Measurements from ENCODE around the gene NHS.

NHS gene

DNA sequence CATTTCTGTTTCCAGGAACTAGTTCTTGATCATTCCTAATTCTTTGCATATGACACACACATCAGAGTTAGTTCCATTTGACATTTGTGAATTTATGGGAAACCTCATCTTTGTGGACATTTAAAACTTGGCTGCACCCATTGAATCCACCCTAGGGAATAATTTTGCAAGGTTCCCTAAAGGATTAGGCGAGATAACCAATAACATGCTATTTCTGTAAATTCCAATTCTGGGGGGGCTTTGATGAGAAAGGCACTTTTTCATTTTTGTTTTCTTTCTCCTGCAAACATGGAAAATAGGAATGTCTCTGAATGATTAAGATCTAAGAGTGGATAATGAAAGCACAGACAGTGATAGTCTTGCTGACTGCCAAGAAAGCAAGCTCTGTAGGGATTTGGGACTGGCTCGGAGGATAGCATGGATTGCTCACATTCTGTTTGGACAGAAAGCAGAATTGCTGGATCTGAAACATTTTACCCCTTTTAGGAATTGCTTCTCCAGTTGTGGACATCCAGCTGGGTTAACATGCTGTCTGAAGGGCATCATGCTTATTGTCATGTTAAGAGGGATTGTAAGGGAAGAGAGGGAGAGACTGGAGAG, 145.1 kb downstream of the NHS start:
- Mint-ChIP-seq H3K27ac (no peak overlapping the region), H3K4me3 (no peak overlapping the region), H3K9me3 (no peaks in the 10 kb centered on the region), H3K27me3 (ENCODE audit: low read depth) (no peaks in the 10 kb centered on the region), H3K4me1 (ENCODE audit: low read depth) (no peaks in the 10 kb centered on the region), H3K36me3 (ENCODE audit: low read depth) (no peaks in the 10 kb centered on the region)

DNA sequence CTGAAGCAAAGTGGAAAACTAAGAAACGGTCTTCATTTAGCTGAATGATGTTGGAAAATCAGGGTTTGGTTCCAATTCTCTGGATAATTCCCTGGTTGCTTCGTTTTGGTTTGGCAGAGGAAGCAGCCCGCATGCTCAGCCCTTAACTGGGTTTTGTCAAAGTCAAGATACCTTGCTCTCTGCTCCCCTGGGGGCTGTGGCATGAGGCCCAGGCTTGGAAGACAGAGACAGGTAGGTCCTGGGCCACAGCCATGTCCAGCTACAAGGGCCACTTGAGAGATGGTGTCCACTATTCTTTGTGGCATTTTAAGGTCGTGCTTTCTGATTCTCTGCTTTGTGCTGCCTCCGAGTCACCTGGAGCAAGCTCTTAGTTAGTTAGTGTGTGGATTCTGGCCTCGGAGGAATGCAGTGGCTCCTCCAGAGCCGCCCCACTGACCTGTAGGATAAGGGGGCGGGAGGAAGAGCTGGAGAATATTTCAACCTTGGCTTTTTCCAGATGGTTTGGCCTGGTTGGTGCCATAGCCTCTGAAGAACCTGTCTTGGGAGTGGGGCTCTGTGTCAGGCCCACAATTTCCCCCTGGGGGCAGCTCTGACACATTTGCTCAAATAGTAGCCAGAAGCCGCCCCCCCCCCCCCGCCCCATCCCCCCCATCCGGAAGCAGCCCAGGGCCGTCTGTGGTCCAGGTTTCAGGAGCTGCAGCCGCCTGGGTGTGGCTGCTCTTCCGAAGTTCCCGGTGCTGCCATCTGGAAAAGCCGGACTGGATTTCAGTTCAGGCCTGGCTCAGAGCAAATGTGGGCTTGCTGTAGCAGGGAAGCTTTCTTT, 147.1 kb downstream of the NHS start:
- no peak overlapping the region for H3K4me3 Mint-ChIP-seq
- H3K9me3 Mint-ChIP-seq, result no peaks in the 10 kb centered on the region
- H3K27me3 Mint-ChIP-seq (ENCODE audit: low read depth), result no peaks in the 10 kb centered on the region
- no peaks in the 10 kb centered on the region for H3K4me1 Mint-ChIP-seq (ENCODE audit: low read depth)
- H3K36me3 Mint-ChIP-seq (ENCODE audit: low read depth), result no peaks in the 10 kb centered on the region
- no peak overlapping the region for H3K27ac Mint-ChIP-seq

DNA sequence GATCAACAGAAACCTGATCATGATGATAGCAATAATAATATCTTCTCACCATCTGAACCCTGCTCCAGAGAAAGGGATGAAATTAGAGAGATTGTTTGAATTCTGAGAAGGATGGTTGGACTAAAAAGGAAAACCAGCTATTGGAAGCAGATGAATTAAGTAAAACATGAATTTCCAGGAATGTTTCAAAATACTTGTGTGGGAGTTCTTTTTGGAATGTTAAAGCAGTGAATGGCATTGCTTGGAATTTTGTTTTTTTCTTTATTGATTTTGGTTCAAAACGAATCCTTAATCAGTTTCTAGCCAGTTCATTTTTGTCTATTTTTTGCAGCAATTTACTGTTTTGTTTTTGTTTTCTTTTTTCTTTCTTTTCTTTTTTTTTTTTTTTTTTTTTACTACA, 150.3 kb downstream of the NHS start:
- Mint-ChIP-seq H3K4me1 (ENCODE audit: low read depth) (peaks cover 3% of the 10 kb centered on the region), H3K27me3 (ENCODE audit: low read depth) (no peaks in the 10 kb centered on the region), H3K36me3 (ENCODE audit: low read depth) (no peaks in the 10 kb centered on the region), H3K4me3 (no peak overlapping the region), H3K27ac (no peak overlapping the region), H3K9me3 (no peaks in the 10 kb centered on the region)

DNA sequence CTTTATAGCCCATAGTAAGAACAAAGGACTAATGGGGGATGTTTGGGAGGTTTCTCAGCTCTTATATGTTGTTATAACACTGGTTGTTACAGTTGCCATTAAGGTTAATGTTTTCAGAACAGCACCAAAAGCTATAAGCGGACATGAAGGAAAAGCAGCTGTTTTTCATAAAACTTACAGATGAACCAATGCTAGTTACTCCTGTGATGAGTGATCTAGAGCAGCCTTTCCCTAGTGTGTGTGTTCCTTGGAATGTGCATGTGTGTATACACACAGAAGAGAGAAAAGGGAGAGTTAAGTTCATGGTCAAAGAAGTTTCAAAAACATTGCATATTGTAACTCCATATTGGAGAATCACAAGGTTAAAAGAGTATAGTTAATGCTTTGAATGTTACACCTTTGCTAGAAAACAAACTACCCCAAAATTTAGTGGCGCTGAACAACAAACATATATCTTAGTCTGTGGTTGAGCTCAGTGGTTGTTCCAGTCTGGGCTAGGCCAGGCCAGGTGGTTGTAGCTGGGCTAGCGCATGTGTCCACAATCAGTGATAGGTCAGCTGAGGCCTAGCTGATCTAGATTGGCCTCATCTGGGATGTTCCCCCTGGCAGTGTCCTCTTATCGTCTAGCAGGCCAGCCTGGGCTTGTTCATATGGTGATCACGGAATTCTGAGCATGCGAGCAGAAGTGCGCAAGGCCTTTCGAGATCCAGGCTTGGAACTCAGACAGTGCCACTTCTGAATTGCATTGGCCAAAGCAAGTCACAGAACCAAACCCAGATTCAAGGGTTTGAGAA, 151.0 kb downstream of the NHS start:
- Mint-ChIP-seq H3K27ac (no peak overlapping the region), H3K27me3 (ENCODE audit: low read depth) (no peaks in the 10 kb centered on the region), H3K36me3 (ENCODE audit: low read depth) (no peaks in the 10 kb centered on the region), H3K4me3 (no peak overlapping the region), H3K4me1 (ENCODE audit: low read depth) (peaks cover 3% of the 10 kb centered on the region), H3K9me3 (no peaks in the 10 kb centered on the region)

DNA sequence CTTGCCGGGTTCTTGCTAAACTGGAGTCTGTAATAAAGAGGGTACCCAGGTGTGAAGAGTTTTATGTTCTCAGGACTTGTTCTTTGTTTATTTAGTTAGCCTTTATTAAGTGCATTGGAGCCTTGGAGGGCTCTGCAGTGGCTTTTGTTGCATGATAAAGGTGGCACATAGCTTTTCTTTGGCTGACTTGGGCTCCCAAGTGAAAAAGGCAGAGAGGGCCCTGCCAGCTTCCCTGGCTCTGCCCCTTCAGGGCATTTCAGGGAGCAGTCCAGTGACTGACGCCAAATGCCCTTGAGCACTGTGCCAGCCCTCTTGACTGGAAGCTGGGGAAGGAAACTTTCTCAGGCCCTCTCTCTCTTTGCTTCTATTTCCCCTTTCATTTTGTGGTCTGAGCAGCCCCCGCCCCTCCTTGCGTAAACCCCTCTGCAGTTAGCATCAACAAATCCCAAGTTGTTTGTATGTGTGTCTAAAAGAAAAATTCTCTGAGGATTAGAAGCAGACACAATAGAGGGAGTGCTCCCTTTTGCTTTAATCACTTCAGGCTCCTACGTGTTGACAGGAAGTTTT, 152.2 kb downstream of the NHS start:
- Mint-ChIP-seq H3K4me3 (no peak overlapping the region), H3K27ac (no peak overlapping the region), H3K9me3 (no peaks in the 10 kb centered on the region), H3K27me3 (ENCODE audit: low read depth) (no peaks in the 10 kb centered on the region), H3K36me3 (ENCODE audit: low read depth) (no peaks in the 10 kb centered on the region), H3K4me1 (ENCODE audit: low read depth) (peaks cover 3% of the 10 kb centered on the region)

DNA sequence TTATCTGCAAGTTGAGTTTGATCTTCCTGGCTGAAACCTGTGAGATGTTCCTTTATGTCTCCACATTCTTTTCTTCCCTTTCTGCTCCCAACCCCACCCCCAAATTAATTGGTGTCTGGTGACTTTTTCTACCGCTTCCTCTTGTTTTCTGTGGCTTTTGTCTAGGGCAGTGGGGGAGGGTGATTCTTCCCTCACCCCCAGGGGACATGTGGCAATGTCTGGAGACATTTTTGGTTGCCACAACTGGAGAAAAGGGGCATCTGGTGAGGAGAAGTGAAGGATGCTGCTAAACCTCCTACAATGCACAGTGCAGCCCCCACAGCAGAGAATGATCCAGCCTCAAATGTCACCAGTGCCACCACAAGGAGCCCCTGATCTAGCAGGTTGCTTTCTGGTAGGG, 152.9 kb downstream of the NHS start:
- H3K27ac Mint-ChIP-seq, result no peak overlapping the region
- no peaks in the 10 kb centered on the region for H3K9me3 Mint-ChIP-seq
- H3K4me3 Mint-ChIP-seq, result no peak overlapping the region
- no peaks in the 10 kb centered on the region for H3K36me3 Mint-ChIP-seq (ENCODE audit: low read depth)
- H3K4me1 Mint-ChIP-seq (ENCODE audit: low read depth), result peaks cover 3% of the 10 kb centered on the region
- no peaks in the 10 kb centered on the region for H3K27me3 Mint-ChIP-seq (ENCODE audit: low read depth)

DNA sequence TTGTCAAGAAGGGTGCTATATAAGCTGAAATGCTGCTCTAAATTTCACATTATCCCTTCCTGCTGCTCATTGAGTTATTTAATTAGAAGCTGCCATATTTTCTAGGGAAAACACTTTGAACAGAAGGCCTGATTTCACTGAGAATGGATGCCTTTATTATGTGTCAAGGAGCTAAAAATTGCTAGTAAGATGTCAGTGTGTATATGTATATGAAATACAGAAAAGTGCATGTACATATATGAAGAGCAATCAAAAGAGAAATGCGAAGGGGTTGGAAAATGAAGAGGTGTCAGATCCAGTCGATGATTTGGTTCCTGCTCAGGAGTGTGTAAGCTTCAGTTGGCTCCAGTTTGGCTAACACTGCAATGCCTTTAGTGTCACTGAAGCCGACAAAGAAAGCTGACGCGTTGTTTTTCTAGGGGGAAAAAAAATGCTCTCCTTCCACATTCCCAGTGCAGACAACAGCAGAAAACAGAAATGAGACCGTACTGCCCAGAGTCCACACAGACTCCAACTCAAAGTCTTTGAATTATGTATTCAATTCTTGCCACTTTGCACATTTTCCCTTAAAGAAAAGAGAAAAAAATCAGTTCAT, 154.2 kb downstream of the NHS start:
- H3K4me3 Mint-ChIP-seq, result no peak overlapping the region
- H3K27me3 Mint-ChIP-seq (ENCODE audit: low read depth), result no peaks in the 10 kb centered on the region
- no peaks in the 10 kb centered on the region for H3K9me3 Mint-ChIP-seq
- no peaks in the 10 kb centered on the region for H3K36me3 Mint-ChIP-seq (ENCODE audit: low read depth)
- no peak overlapping the region for H3K27ac Mint-ChIP-seq
- H3K4me1 Mint-ChIP-seq (ENCODE audit: low read depth), result peaks cover 3% of the 10 kb centered on the region

DNA sequence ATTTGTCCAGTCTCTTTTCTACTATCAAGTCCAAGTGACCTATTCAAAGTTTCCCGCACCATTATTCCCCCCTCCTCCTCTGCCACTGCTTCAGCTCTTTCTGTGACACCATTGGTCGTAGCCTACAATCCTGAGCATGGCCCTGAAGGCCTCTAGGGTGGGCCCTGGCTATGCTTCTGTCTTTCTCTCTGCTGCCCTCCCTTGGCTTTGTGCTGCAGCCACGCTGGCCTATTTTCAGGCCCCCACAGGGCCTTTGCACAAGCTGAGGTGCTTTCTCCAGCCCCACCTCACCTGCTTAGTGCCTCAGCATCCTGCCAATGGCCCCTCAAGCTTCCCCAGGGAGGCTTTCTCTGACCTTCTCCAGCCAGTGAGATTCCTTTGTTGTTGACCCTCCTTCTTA, 156.5 kb downstream of the NHS start:
- Mint-ChIP-seq H3K9me3 (no peaks in the 10 kb centered on the region), H3K36me3 (ENCODE audit: low read depth) (no peaks in the 10 kb centered on the region), H3K27me3 (ENCODE audit: low read depth) (no peaks in the 10 kb centered on the region), H3K4me3 (no peak overlapping the region), H3K4me1 (ENCODE audit: low read depth) (peaks cover 3% of the 10 kb centered on the region), H3K27ac (no peak overlapping the region)

DNA sequence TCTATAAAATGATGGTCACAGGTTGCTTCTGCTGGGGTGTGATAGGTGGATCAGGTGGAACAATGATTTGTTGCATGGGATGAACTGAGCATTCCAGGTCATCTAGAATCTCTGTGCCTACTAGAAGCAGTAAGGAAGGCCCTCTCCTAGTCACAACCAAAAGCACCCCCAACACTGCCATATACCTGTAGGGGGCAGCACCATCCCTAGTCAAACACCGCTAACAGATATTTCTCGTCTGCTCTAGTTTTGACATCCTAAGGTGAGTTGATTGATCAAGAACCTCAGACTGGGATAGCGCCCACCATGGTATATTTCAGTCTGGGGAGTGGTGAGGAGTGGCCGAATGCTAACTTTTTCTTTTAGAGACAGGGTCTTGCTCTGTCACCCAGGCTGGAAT, 160.2 kb downstream of the NHS start:
- H3K27me3 Mint-ChIP-seq (ENCODE audit: low read depth), result peaks cover 3% of the 10 kb centered on the region

DNA sequence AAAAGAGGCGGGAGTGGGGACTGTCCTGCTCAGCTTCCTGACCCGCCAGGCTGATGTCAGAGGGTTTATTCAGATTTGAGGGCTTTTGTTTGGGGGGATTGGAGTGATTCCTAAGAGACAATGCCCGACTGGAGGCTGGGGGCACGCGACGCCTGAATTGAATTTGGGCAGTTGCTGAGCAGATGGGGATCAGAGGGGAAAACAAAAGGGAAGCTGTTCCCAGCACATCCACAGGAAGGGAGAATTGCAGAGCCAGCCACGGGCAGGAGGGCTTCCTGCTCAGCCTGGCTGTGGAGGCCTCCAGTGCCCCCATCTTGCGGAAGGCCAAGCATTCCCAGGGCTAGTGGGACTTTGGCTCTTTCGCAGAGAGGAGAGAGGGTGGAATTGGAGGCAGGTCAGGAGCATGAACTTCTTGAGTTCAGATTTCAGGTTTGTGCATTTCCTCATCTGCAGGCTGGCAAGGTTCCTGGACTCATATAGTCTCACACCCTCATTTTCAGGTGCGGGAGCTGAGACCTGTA, 162.8 kb downstream of the NHS start:
- no peaks in the 10 kb centered on the region for H3K36me3 Mint-ChIP-seq (ENCODE audit: low read depth)
- H3K27ac Mint-ChIP-seq, result no peak overlapping the region
- H3K4me3 Mint-ChIP-seq, result no peak overlapping the region
- H3K27me3 Mint-ChIP-seq (ENCODE audit: low read depth), result peaks cover 3% of the 10 kb centered on the region
- H3K9me3 Mint-ChIP-seq, result no peaks in the 10 kb centered on the region
- peaks cover 4% of the 10 kb centered on the region for H3K4me1 Mint-ChIP-seq (ENCODE audit: low read depth)

More for the DNA sequence above, 160.2 kb downstream of the NHS start:
- no peak overlapping the region for H3K27ac Mint-ChIP-seq
- no peaks in the 10 kb centered on the region for H3K9me3 Mint-ChIP-seq
- H3K36me3 Mint-ChIP-seq (ENCODE audit: low read depth), result no peaks in the 10 kb centered on the region
- H3K4me1 Mint-ChIP-seq (ENCODE audit: low read depth), result peaks cover 4% of the 10 kb centered on the region
- H3K4me3 Mint-ChIP-seq, result no peak overlapping the region

DNA sequence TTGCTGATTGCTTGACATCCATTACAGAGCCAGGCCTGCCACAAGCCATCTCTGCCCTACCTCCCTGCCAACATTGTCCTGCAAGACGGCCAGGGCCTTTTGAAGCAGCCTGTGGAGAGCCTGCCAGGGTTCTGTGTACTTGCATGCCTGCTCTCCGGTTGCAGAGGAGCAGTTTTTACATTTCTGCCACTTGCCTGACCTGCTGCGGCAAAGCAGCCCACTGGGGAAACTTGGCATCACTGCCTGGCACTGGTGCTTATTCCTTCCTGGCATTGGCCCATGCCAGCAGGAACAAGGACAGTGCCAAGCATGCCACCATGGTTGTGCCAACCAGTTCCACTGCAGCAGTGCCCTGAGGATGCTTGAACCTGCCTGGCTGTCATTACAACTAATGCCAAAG, 167.1 kb downstream of the NHS start:
- Mint-ChIP-seq H3K36me3 (ENCODE audit: low read depth) (no peaks in the 10 kb centered on the region), H3K4me1 (ENCODE audit: low read depth) (no peaks in the 10 kb centered on the region), H3K9me3 (no peaks in the 10 kb centered on the region), H3K27ac (no peak overlapping the region), H3K4me3 (no peak overlapping the region), H3K27me3 (ENCODE audit: low read depth) (peaks cover 3% of the 10 kb centered on the region)

DNA sequence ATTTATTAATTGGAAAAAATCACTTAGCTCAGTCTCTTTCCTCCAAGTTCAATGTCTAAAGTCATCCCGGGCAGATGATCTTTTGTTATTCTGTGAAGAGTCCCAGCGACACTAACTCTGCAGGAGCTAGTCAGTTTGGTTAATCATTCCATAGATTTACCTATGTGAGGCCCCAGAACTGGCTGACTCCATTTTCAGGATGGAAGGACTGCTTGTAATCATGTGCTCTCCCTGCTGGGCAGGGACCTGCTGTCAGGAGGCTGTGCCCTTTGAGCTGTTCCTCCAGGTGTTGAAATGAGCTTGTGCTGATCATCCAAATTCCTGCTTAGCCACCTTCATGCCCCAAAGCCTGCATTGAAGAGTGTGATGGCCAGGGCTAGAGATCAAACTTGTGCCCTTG, 169.8 kb downstream of the NHS start:
- H3K9me3 Mint-ChIP-seq, result no peaks in the 10 kb centered on the region
- peaks cover 6% of the 10 kb centered on the region for H3K4me1 Mint-ChIP-seq (ENCODE audit: low read depth)
- H3K36me3 Mint-ChIP-seq (ENCODE audit: low read depth), result no peaks in the 10 kb centered on the region
- H3K27ac Mint-ChIP-seq, result no peak overlapping the region
- H3K27me3 Mint-ChIP-seq (ENCODE audit: low read depth), result no peaks in the 10 kb centered on the region
- no peak overlapping the region for H3K4me3 Mint-ChIP-seq

DNA sequence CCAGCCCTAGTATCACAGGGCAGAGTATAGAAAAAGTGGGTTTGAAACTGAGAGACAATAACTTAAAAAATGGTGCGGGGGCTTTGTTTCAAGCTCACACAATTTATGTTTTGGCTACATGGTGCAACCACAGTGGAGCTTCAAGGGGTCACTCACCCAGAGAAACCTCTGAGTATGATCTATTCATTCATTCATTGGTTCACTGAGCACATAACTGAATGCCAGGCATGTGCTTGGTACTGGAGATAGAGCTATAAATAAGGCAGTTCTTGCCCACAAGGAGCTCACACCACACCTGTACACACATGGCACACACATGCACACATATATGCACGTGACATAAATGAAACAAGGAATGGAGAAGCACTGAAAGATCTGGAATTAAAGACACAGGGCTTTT, 171.4 kb downstream of the NHS start:
- H3K4me1 Mint-ChIP-seq (ENCODE audit: low read depth), result peaks cover 6% of the 10 kb centered on the region
- H3K4me3 Mint-ChIP-seq, result no peak overlapping the region
- H3K36me3 Mint-ChIP-seq (ENCODE audit: low read depth), result no peaks in the 10 kb centered on the region
- no peaks in the 10 kb centered on the region for H3K9me3 Mint-ChIP-seq
- no peaks in the 10 kb centered on the region for H3K27me3 Mint-ChIP-seq (ENCODE audit: low read depth)
- H3K27ac Mint-ChIP-seq, result no peak overlapping the region

DNA sequence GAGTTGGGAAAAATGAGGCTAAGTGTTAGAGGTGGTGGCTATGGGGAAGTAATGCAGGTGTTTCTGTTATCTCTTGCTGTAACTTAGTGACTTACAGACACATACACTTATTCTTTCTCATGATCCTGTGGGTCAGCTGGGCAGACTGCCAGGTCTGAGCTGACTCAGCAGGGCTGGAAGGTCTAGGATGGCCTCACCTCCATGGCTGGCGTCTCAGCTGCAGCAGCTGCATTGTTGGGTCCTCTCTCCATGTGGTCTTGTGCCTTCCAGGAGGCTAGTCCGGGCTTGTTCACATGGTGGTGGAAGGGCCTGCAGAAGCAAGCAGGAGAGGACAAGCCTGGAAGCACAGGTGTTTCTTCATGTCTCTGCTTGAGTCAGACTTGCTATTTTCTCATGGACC, 172.7 kb downstream of the NHS start:
- Mint-ChIP-seq H3K27me3 (ENCODE audit: low read depth) (no peaks in the 10 kb centered on the region), H3K27ac (no peak overlapping the region), H3K4me3 (no peak overlapping the region), H3K36me3 (ENCODE audit: low read depth) (no peaks in the 10 kb centered on the region), H3K9me3 (no peaks in the 10 kb centered on the region), H3K4me1 (ENCODE audit: low read depth) (peaks cover 6% of the 10 kb centered on the region)

All from T-helper 1 cell treated with Interleukin-12 subunit alpha and Interleukin-12 subunit beta and Interleukin-4 antibody, amounts not matched to agents 30 μg/mL and 1 μg/mL, for 36 hours (primary cell).